Measurements from ENCODE around the gene PRKCA.
"Not testable (repeated sequence)": the region's sequence is repeated elsewhere in the genome, so short reads cannot be mapped to it uniquely, and the experiment has no call there.

PRKCA gene

GRCh38 chr17:66322764-66323163, 20.4 kb downstream of the PRKCA start:
- DNase-seq (ENCODE audit: low read depth in 1 of 2, low spot score in 1 of 2), result no peak

DNA sequence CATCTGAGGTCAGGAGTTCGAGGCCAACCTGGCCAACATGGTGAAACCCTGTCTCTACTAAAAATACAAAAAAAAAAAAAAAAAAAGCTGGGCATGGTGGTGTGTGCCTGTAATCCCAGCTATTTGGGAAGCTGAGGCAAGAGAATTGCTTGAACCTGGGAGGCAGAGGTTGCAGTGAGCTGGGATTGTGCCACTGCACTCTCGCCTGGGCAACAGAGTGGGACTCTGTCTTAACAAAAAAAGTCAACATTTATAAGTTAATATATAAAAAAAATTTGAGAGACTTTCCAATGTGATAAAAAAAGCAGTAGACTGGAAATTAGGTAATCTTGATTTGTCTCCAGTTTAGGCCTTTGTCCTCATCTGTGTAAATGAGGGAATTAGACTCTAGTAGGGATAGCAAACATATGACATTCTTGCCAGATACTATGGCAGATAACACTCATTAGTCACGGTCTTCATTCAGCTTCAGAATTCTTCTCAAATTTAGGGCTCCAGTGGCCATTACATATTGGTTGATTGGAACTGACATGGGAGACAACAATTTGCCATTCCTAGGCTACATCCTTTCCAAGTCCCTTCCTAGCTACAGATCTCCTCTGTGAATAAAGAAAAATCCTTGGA, 22.1 kb downstream of the PRKCA start:
- not testable (repeated sequence) for DNase-seq (ENCODE audit: low read depth in 1 of 2, low spot score in 1 of 2)

- no peak for DNase-seq (ENCODE audit: low read depth in 1 of 2, low spot score in 1 of 2)
Measured at GRCh38 chr17:66326476-66327047, 24.1 kb downstream of the PRKCA start.

- DNase-seq (ENCODE audit: low read depth in 1 of 2, low spot score in 1 of 2), result no peak
Measured at GRCh38 chr17:66330646-66331037, 28.2 kb downstream of the PRKCA start.

DNA sequence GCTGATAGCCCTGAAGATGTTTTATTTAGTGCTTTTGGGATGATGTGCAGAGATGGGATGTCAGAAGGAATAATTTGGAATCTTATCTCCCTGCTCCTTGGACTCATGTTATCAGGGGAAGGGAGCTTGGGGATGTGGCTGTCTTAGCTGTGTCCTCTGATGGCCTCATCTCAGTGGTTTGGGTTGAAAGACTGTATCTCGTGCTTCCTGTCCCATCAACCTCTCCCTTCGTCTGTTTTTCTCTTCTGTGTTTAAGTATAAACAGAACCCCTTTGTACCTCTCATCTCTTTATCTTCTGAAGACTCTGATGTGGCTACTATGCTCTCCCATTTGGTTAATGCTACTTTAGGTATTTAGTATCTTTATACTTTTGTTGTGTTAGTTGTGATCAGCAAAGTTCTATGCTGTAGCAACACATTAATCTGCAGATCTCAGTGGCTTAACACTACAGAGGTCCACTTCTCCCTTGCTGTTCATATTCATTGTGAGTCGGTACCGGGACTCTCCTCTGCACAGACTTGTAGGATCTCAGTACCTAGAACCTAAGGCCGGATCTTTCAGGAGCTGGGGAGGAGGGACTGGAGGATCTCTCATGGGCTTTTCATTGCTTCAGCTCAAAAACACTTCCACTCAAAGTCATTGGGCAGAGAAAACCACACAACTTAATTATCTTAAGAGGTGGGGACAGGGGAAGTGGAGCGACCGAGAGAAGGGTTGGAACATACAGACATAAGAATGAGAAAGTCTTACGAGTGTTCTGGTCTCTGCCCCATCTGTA, 28.8 kb downstream of the PRKCA start:
- DNase-seq (ENCODE audit: low read depth in 1 of 2, low spot score in 1 of 2), result no peak

DNA sequence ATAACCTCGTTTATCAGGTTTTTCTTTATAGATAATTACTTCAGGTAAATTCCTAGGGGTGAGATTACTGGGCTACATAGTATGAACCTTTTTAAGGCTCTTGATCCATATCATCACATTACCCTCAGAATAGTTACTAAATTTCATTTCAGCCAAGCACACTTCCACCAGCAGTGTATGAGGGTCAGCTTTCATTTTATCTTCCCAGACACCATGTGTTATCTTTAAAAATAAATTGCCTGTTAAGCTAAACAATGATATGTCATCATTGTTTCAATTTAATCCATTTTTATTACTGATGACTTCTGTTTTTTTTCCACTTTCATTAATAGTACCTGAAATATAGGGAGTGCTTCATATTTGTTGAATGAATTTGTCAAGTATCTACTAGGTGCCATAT, 33.4 kb downstream of the PRKCA start:
- DNase-seq (ENCODE audit: low read depth in 1 of 2, low spot score in 1 of 2), result no peak

- no peak for DNase-seq (ENCODE audit: low read depth in 1 of 2, low spot score in 1 of 2)
Measured at GRCh38 chr17:66337268-66337667, 34.9 kb downstream of the PRKCA start.

GRCh38 chr17:66337866-66338485, 35.6 kb downstream of the PRKCA start:
- DNase-seq (ENCODE audit: low read depth in 1 of 2, low spot score in 1 of 2), result no peak

DNA sequence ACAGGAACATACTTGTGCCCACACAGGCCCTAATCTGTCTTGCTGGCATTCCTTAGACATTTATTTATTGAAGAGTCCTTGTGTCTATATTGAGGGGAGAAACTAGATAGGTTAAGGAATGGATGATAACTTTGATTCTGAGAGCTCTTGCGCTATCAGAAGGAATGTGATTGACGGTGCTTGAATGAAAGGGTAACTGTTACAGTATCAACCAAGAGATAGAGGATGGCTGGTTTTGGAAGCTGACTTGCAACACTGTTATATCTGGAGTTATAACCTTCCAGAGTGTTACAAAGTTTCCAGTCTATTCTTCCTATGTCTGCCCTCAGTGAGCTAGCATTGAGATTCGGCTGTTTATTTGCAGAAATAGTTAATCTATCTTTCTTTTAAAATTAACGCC, 36.5 kb downstream of the PRKCA start:
- no peak for DNase-seq (ENCODE audit: low read depth in 1 of 2, low spot score in 1 of 2)

DNA sequence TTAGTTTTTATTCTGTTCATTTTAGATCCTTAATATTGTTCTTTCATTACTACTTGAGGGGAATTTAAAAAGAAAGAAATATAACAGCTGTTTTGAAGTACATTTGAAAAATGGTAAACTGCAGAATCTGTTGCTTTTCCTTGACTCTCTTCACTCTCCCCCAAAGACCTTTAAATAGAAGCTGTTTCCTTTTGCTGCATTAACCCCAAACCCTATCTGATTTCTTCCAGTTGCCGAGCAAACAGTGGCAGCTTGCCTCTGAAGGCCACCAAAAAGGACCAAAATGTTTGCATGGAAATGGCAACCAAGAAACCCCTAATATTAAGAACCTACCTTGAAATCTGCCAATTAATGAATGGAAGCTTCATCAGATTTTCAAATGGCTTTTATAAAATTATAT, 37.1 kb downstream of the PRKCA start:
- DNase-seq (ENCODE audit: low read depth in 1 of 2, low spot score in 1 of 2), result no peak

DNA sequence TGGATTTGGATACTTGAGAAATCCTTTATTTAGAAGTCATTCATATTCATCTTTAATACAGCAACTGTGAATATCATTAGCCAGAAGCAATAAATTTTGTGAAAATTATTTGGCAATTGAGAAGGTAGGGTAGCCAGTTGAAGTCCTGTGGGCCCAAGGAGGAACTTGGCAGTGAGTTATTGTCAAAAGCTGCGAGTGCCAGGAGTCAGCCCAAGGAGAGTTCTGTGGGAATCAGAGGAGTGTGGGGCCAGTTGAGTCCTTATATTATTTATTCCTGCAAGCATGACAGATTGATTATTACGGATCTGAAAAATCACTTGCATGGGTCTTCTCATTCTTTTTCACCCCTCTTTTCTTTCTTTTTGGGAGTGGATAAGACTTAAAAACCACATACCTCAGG, 38.3 kb downstream of the PRKCA start:
- DNase-seq (ENCODE audit: low read depth in 1 of 2, low spot score in 1 of 2), result no peak

DNA sequence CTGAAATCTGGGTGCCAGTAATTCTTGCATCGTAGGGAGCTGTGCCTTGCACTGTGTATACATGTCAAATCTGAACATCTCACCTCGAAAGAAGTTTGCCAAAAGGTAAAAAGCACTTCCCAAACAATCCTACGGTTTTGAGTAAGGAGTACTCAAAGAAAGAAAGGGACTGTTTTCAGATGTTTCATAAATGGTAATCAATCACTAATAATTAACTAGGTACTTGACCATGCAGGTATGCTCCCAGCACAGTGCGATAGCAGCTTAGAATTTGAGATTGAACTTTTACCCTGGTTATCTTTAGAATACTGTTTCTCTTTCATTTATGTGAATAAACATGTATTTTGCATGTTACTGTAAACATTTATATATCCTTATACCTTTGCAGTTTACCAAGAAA, 39.0 kb downstream of the PRKCA start:
- DNase-seq (ENCODE audit: low read depth in 1 of 2, low spot score in 1 of 2), result no peak

DNA sequence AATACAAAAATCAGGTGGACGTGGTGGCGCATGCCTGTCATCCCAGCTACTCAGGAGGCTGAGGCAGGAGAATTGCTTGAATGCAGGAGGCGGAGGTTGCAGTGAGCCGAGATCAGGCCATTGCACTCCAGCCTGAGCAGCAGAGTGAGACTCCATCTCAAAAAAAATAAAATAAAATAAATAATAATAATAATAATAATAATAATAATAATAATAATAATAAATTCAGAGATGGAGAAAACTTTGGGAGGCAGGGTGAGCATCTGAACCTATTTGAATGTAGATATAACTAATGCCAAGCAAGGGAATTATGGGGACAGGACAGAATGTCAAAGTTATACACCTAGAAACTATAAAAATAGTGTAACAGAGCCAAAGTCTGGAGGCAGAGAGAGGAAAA, 39.9 kb downstream of the PRKCA start:
- not testable (repeated sequence) for DNase-seq (ENCODE audit: low read depth in 1 of 2, low spot score in 1 of 2)

- no peak for DNase-seq (ENCODE audit: low read depth in 1 of 2, low spot score in 1 of 2)
Measured at GRCh38 chr17:66343531-66344078, 41.2 kb downstream of the PRKCA start.

- no peak for DNase-seq (ENCODE audit: low read depth in 1 of 2, low spot score in 1 of 2)
Measured at GRCh38 chr17:66344473-66344872, 42.1 kb downstream of the PRKCA start.

GRCh38 chr17:66345264-66345663, 42.9 kb downstream of the PRKCA start:
- no peak for DNase-seq (ENCODE audit: low read depth in 1 of 2, low spot score in 1 of 2)

DNA sequence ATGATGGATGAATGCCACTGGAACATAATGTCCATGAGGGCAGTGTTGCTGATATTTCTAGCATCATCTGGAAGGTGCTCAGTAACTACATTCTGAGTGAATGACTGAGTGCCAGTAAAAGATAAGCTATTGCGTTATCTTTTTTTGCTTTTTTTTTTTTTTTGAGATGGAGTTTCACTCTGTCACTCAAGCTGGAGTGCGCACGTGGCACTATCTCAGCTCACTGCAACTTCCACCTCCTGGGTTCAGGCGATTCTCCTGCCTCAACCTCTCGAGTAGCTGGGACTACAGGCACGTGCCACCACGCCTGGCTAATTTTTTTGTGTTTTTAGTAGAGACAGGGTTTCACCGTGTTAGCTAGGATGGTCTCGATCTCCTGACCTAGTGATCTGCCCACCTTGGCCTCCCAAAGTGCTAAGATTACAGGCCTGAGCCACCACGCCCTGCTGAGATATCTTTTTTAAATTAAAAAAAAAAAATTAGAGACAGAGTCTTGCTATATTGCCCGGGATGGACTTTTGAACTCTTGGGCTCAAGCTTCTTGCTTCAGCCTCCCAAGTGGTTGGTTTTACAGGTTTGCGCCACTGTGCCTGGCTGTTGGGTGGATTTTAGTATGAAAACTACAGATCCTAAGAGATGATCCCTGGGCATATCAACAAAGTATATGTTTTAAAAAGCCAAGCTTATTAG, 43.7 kb downstream of the PRKCA start:
- DNase-seq (ENCODE audit: low read depth in 1 of 2, low spot score in 1 of 2), result not testable (repeated sequence)

DNA sequence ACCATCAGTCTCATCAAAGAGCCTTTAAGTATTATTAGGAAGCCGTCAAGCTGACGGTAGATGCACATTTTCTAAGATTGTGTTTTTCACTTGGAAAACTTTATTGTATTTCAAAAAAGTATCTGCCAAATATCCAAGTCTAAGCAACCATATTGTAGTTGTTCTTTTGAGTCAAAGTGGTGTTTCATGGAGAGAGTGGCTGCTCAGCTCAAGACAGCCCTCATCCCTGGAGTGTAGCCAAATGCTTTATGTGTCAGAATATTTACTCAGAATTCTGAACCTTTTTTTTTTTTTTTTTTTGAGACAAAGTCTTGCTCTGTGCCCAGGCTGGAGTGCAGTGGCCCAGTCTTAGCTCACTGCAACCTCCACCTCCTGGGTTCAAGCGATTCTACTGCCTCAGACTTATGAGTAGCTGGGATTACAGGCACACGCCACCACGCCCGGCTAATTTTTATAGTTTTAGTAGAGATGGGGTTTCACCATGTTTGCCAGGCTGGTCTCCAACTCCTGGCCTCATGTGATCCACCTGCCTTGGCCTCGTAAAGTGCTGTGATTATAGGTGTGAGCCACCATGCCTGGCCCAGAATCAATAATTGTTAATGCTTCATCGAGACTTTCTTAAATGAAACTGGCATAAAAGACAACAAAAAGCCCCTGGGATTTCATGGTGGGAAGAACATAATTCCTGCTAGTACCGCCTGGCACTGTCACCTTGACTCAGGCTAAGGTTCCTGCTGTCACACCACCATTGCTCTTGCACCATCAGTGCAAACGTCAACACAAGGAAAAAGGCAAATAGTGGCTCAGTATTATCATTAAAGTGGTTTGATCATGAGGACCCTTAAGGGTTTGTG, 45.5 kb downstream of the PRKCA start:
- DNase-seq (ENCODE audit: low read depth in 1 of 2, low spot score in 1 of 2), result no peak

DNA sequence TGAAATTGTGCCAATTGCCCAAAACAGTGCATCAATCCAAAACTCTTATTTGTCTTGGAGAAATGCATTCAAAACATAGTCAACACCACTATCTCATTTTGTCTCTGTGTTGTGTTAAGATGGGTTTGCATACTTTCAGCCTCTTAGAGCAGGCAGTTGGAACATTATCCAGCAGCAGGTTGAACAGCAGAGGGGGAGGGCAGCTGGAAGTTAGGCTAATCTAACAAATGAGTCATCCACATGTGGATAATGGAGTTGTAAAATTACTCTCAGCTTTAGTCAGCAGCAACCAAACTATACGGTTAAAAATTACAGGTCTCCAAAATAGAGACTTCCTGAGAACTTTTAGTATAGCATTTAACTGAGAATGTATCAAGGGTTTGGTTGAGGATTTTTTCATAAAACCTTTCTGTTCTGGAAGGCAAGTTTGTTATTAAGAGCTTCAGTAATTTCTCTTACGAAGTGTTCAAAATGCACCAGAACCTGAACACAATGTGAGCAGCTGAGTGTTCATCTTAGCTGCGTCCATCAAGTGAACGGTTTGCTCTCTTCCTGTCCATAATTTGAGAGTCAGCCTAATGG, 46.3 kb downstream of the PRKCA start:
- no peak for DNase-seq (ENCODE audit: low read depth in 1 of 2, low spot score in 1 of 2)

All from stimulated activated CD4-positive, alpha-beta T cell treated with anti-CD3 and anti-CD28 coated beads, Interleukin-15, amount 100 ng/mL, for 1 hour (primary cell).